Measurements from ENCODE around the gene INTS3.

Gene INTS3

DNA sequence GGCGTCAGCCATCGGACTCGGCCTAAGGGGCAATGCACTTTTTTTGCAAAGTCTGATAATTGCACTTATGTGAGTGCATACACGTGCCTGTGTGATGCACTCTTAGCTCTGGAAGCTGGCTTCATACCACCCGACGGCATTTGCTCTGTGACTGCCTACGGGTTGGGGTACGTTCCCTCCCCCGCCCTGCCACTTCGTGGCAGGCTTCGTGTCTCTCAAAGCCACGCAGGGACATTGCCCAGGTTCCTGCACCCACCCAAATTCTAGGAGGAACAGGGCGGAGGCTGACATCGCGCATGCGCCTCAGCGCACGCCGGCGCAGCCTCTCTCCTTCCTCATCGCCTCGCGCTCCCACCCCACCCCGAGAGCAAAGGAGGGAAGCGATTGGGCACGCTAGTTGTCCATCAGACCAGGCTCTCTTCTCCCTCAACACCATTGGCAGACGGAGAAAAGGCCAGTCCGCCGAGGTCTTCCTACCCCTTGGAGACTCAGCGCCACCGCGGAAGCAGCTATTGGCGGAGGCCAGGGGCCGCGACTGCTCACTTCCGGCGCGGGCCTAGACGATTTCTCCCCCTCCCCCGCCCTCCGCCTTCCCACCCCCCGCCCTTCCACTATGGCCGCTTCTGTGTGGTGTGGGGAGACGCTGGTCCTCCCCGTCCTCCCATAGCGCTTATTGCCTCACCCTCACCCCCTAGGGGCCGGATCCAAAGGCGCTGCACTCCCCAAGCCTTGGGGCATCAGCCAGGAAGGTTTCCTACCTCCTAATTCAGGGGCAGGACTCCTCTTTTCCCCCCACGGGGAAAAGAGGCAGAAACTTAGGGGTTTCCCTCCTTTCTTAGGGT is at the start of gene INTS3:
Gene INTS3 (plus strand): TSS at position 588 of the 842 bp plus-strand sequence. CDS start 585 bp downstream, outside the sequence.
- DNase-seq: peak; percentile 95

DNA sequence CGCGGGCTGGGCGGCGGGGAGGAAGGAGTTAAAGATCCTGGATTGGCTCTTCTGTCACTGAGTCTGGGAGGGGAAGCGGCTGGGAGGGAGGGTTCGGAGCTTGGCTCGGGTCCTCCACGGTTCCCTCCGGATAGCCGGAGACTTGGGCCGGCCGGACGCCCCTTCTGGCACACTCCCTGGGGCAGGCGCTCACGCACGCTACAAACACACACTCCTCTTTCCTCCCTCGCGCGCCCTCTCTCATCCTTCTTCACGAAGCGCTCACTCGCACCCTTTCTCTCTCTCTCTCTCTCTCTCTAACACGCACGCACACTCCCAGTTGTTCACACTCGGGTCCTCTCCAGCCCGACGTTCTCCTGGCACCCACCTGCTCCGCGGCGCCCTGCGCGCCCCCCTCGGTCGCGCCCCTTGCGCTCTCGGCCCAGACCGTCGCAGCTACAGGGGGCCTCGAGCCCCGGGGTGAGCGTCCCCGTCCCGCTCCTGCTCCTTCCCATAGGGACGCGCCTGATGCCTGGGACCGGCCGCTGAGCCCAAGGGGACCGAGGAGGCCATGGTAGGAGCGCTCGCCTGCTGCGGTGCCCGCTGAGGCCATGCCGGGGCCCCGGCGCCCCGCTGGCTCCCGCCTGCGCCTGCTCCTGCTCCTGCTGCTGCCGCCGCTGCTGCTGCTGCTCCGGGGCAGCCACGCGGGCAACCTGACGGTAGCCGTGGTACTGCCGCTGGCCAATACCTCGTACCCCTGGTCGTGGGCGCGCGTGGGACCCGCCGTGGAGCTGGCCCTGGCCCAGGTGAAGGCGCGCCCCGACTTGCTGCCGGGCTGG is 49.1 kb upstream of the INTS3 start, which contains the start of gene NPR1:
Gene NPR1 (plus strand): TSS at position 170 of the 818 bp plus-strand sequence. CDS start 421 bp downstream, at position 591.
- DNase-seq: no peak

DNA sequence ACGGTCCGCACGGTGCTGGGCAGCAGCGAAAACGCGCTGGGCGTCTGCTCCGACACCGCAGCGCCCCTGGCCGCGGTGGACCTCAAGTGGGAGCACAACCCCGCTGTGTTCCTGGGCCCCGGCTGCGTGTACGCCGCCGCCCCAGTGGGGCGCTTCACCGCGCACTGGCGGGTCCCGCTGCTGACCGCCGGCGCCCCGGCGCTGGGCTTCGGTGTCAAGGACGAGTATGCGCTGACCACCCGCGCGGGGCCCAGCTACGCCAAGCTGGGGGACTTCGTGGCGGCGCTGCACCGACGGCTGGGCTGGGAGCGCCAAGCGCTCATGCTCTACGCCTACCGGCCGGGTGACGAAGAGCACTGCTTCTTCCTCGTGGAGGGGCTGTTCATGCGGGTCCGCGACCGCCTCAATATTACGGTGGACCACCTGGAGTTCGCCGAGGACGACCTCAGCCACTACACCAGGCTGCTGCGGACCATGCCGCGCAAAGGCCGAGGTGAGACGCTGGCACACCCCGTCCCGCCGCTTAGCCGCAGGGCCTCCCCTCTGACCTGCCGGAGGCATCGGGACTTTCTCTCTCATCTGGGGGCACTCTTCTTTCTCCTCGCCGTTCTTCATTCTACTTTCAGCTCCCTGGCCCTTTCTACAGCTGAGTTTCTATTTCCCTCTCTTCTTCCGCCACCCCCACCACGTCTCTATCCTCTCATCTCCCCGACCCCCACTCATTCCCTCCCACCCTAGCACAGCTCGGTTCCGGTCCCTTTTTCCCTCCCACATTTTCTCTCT is 48.3 kb upstream of the INTS3 start:
- DNase-seq: no peak

- DNase-seq: no peak
These were observed 47.8 kb upstream of the INTS3 start for GRCh38 chr1:153680120-153680403.

GRCh38 chr1:153682730-153683129 is 45.1 kb upstream of the INTS3 start:
- no peak for DNase-seq

DNA sequence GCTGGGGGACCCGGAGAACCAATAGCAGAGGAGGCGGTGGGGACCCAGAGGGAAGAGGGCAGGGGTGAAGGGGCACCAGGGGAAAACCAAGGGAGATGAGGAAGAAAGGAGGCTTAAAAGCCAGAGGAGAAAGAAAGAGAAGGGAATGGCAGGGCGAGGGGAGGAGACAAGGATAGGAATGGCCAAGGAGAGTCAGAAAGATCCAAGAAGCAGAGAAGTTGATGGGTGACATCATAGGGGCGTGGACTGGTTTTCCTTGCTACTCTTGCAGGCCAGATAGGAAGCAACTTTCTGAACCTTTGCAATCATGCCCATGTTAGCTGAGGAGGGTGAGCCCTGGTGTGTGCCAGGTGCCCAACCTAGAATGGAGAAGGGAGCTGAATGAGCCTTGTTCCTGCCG is 44.0 kb upstream of the INTS3 start:
- no peak for DNase-seq

- DNase-seq: no peak
These were observed 43.0 kb upstream of the INTS3 start for GRCh38 chr1:153684892-153685291.

DNA sequence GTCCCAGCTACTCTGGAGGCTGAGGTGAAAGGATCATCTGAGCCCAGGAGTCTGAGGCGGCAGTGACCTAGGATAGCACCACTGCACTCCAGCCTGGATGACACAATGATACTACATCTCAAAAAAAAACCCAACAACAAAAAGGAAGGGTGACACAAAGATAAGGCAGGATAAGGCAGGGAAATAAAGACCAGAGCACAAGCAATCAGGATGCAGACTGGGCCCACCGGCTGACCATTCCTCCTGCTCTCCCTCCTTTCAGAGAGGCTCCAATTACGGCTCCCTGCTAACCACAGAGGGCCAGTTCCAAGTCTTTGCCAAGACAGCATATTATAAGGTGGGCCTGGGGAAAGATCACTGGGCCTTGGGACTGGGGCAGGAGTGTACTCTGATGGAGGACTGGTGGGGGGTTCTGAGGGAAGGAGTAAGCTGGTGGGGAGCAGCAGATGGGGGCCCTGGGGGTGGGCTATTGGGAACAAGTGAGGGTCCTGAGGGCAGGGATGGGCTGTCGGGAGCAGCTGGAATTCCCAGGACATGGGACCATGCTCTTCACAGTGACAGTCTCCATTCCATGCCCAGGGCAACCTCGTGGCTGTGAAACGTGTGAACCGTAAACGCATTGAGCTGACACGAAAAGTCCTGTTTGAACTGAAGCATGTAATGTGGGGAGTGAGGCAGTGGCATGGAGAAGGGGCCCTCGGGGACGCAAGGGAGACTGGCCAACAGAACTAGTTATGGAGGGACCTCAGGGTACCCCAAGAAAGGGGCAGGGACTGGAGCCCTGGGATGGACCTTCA is 42.1 kb upstream of the INTS3 start:
- DNase-seq: no peak

DNA sequence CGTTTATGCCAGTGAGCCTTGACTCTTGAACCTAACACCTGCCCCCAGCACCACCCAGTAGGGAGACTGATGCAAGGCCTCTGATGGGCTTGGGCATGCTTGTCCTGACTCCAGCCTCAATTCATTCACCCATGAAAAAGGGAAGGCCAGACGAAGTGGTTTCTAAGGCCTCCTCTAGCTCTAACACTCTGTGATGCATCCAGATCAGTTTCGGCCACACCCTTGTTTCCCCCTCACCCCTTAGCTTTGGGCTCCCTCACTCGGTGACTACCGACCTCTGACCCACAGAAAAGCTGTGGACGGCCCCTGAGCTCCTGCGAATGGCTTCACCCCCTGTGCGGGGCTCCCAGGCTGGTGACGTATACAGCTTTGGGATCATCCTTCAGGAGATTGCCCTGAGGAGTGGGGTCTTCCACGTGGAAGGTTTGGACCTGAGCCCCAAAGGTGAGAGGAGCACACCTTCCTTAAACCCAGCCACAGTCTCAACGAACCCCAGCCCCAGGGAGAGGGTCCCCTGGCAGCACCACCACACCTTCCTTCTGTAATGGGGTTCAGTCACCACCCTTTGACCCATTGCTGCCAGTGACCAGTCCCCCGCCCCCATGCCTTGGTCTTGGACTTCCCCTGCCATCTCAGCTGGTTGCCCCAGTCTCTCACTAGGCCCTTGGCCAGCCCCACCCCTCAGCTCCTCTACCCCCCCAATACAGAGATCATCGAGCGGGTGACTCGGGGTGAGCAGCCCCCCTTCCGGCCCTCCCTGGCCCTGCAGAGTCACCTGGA is 40.3 kb upstream of the INTS3 start:
- no peak for DNase-seq

DNA sequence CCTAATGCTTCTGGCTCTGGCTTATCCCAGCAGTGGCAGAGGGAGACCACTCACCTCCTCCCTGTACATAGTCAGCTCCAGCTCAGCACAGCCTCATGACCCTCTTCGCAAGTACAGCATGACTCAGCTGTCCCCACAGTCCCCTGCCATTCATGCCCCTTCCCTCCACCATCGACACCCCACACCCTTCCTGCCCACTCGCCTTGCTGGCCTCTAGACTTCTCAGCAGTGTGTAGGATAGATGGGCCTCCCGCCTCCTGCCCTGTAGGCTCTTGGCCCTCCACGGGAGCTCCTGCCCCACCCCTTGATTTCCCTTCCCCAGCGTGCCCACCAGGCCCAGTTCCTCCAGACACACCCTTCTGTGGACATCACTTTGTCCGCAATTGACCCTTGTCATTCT is 39.6 kb upstream of the INTS3 start:
- no peak for DNase-seq

- DNase-seq: no peak
These were observed 39.0 kb upstream of the INTS3 start for GRCh38 chr1:153688736-153689328.

DNA sequence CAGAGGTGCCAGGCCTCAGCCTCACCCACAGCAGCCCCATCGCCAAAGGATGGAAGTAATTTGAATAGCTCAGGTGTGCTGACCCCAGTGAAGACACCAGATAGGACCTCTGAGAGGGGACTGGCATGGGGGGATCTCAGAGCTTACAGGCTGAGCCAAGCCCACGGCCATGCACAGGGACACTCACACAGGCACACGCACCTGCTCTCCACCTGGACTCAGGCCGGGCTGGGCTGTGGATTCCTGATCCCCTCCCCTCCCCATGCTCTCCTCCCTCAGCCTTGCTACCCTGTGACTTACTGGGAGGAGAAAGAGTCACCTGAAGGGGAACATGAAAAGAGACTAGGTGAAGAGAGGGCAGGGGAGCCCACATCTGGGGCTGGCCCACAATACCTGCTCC is 34.4 kb upstream of the INTS3 start:
- DNase-seq: no peak

- no peak for DNase-seq
These were observed 31.1 kb upstream of the INTS3 start for GRCh38 chr1:153696741-153697140.

GRCh38 chr1:153697191-153698019 is 30.4 kb upstream of the INTS3 start:
- no peak for DNase-seq

DNA sequence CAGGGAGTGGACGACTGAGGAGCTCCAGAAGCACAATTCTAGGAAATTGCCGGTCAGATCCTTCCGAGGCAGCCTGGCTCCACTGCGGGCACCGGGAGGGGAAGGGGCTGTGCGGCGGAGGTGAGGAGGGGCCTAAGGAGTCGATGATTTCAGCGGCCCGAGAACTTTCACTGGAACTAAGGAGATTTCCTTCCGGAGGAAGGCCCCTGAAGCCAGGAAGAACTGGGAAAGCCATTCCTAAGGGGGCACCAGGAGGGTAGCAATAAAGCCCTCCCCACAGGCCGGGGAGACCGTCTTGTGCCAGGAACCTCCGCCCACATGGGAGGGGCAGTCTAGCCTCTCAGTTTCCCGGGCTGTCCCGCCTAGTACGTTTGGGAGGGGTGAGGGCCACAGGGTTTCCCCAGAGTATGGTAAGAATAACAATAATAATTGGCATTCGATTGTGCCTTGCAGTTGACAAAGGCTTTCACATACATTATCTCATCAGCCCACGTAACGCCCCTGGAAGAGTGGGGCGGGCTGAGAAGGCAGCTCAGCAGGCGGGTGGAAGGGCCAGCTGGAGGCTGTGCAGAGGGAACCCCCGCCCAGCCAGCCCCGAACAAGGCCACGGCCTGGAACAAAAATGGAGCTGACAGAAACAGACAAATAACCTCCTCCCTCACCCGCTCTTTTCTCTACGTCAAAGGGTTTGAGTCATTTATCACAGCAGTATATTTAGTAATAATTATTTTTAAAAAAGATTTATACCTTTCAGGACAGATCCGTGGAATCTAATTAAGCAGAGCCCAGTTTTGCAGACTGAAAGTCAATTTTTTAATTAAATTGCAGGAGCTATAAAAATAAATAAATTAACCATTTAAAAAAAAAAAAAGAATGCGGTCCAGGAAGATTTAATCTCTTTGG is 29.6 kb upstream of the INTS3 start:
- DNase-seq: no peak

DNA sequence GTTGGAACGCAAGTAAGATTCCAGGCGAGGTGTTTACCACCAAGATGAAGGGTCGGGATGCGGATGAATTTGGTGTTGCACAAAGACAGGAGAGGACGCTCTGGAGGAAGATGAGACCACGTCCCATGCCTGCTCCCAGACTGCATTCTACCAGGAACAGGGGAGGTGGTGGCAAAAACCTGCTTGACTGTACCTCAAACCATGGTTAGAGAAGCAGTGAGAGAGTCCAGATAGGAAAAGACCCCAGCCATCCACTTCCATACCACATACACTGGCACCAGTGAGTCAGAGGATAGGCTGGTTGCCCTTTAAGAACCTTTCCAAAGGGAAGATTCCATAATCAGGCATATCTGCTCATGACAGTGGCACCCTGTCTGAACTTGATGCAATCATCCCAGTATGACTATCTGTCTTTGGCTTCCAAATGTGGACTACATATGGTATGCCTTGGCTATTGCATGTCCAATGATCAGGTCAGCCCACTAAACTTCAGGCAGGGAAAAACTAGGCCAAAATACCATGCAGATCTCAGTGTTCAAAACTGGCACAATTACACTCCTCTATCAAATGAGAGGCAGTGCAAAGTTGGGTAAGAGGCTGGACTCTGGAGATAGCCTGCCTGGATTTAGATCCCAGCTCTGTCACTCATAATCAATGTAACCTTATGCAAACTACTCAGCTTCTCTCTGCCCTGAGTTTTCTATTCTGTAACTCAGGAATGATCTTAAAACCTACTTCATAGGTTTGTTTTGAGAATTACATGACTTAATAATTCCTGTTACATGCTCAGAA is 28.7 kb upstream of the INTS3 start:
- DNase-seq: no peak

GRCh38 chr1:153699768-153700167 is 28.1 kb upstream of the INTS3 start:
- DNase-seq: no peak

DNA sequence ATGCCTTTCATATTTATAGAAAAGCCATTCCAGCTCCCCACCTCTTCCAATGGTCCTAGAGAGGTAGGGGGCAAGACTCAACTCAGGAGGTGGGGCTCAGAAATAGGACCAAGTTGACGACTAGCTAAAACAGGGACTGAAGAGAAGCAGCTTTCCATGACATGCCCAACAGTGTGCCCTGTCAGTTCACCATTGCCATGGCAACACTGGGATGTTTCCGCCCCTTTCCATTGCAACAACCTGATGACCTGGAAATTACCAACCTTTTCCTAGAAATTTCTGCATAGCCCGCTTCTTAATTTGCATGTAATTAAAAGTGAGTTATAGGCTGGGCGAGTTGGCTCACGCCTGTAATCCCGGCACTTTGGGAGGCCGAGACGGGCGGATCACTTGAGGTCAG is 22.4 kb upstream of the INTS3 start:
- DNase-seq: no peak

Measured in KG1 (cell line).